ENCODE data around the gene MRGPRG.

- TF ChIP-seq CTCF (IDR thresholded peaks at IDR 0.05; ENCODE audit: poor library complexity) = no peak
- TF ChIP-seq EZH2 (IDR thresholded peaks at IDR 0.05; ENCODE audit: borderline replicate concordance) = no peak
- TF ChIP-seq EZH2phosphoT487 (IDR thresholded peaks at IDR 0.05; ENCODE audit: low read depth, severe bottlenecking, unreplicated experiment) = no peak
Measured at GRCh38 chr11:3199537-3200295, 18.9 kb downstream of the MRGPRG start.

Data from hepatocyte (in vitro differentiated cells).